Measurements from ENCODE around the gene CHSY1.

Gene CHSY1

DNA sequence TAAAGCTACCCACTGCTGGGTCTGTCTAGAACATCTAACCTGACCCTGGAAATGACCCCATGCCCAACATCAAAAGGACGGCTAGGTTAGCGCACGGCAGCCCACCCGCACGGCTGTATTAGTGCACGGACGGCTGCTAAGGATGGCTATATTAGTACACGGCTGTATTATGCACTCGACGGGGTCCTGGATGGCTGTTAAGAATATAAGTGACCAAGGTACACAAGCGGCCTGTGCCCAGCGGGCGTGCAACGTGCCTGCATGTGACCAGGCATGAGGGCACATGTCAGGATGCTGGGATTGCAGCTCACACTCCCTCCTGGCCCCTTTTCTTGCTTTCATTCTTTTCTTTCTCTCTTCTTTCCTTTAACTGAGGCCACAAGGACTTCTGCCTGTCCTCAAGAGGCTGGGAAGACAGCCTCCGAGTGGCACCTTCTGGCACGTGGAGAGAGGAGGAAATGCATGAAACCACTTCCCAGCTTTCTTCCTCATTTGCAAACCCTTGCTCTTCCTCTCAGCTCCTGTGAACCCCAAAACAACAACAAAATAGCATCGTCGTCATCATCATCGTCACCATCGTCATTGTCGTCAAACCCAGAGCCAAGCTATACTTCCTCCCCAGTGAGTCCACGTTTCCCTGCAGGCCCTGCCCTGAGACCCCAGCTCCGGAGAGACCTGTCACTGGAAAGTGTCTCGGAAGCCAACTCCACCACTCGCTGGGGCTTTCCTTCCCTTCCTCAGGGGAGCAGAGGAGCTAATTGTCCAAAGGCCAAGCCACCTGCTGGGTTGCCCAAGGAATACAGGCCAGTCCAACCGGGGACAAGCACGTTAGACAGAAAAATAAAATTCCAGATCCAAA, 101.8 kb downstream of the CHSY1 start:
- no peak for DNase-seq

DNA sequence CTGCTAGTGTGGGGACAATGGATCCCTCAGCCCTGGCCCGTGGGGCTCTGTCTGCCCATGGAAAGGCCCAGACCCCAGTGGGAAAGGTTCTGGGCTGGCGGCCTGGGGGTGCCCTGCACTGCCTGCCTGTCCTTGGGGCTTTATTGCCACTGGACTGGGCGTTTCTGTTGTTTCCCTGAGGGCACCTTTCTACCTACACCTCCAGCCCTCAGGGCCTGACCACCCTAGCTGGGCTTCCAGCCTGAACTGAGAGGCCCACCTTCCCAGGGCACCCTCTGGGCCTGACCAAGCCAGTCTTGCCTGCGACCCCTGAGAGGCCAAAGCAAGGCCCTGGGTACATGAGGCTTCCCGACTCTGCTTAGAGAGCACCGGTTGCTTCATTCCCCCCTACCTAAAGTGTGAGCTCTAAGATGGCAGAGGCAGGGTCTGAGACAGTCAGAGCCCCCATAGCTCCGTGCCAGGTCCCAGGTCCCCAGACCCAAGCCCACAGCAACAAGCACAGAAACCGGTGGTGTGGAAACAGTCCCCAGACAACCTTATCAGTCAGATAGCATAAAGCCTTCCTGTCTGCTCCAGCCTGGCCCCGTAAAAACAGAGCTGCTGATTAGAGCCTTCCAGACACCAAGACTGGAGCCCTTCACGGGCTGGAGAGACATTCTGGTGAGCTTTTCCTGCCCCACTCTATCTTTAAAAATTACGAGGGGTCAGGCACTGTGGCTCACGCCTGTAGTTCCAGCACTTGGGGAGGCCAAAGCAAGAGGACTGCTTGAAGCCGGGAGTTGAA, 102.8 kb downstream of the CHSY1 start:
- no peak for DNase-seq

DNA sequence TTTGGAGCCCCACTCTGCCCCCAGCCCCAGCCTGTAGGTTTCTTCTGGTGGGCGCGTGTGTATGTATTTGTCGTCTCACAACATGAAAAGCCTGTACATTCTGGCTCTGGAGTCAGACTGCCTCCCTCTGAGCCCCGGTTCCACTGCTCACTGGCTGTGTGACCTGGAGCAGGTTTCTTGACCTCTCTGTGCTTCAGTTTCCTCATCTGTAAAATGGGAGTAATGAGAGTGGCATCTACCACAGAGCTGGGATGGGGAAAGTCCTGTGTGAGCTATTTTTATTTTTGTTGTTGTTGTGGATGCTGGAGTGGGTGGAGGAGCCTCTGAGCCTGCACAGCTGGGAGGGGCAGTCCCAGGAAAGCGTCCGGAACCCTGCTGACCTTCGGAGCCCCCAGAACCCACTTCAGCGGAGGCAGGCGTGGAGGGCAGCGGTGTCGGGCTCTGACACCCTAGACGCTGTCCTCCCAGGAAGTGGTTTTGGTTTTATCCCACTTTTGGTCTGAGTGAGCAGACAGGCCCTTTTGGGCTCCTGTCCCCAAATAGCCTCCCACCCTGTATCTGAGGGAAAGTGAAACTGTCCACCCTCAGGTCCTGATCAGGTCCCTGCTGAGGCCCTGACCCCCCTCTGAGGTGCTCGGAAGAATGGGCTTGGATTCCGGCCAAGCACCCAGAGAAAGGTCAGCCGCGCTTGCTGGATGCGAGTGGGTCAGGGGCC, 103.5 kb downstream of the CHSY1 start:
- DNase-seq: no peak

DNA sequence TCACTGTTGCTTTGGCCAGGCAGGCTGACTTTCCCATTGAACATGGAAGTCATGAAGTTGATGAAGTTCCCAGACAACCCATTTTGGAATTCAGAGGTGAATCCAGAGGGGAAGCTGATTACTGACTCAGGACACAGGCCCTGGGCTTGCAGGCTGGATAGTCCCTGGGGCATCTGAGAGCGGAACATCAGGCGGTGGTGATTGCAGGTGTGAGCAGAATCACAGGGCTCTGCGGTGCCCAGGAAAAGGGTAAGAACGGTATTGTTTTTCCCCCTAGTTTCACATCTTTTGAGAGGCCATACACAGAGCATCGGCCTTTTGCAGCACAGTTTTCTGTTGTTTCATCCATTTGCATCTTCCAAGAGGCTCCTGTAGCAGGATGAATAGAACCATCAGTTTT, 104.7 kb downstream of the CHSY1 start:
- no peak for DNase-seq

DNA sequence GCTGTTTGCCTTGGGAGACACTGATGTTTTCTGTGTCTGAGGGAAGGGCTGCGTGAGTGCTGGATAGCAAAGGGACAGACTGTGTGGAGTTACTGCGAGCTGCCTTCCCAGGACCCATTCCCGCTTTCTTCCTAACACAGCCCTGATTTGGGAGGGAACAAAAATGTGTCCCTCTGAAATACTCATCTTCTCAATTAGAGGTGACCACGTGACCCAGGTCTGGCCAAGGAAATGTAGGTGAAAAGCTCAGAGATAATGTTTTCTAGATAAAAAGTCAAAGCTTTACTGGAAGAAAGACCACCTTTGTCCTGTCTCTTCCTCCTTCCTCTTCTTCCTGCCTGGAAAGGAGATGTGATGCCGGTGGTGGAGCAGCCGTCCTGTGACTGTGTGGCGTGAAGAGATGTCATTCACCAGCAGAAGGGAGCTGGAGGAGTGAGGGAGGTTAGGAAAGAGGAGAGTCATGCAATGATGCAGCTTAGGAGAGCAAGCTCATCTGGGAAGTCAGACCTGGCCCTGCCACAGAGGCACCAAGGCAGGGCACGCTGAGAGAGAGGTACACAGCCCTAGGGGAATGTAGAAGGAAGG, 105.6 kb downstream of the CHSY1 start:
- no peak for DNase-seq

DNA sequence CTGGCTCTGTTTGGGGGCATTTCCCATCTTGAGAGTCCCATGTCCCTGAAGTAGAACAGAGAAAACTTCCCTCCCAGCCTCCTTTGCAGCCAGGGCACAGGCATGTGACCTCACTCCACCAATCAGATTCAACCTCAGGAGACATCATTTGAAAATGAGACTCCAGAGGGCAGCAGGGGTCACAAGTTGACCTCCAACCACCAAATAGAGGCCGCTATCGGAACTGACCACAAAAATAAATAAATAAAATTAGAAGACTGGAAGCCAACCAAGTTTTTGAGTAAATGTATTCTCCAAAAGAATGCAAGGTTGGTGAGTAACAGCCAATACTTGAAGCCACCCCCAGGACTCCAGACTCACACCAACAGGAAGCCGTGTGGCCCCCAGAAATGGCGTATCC, 106.5 kb downstream of the CHSY1 start:
- DNase-seq: no peak

DNA sequence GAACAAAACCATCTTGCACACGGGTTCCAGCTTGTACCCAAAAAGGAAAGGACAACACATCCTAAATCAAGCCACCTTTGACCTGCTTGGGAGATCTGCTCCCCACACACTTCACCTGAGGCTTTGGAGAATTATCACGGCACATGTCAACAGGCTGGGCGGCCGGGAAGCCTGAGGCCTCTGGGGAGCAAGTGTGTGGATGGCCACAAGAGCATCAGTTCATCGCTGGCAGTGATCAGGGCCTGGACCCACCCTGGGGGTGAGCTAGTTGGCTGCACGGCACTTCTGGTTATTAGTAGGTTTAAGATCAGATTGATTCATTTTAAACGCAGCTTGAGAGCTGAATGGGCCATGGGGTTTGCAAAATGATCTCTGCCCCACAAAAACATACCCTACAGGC, 108.5 kb downstream of the CHSY1 start:
- DNase-seq: no peak

GRCh38 chr15:101142711-101143110, 109.1 kb downstream of the CHSY1 start:
- DNase-seq: no peak

DNA sequence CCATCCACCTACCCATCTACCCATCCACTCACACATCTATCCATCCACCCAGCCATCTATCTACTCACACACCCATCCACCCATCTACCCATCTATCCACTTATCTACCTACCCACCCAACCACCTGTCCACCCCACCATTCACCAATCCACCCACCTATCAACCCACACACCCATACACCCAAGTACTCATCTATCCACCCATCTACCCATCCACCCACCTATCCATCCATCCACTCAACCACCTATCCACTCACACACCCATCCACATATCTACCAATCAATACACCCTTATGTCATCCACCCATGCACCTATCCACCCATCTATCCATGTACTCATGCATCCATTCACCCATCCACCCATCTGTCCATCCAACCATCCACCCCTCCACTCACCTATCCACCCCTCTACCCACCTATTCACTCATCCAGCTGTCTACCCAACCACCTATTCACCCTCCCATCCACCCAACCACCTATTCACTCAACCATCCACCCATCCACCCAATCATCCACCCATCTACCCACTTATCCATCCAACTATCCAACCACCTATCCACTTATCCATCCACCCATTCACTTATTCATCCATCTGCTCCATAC, 109.8 kb downstream of the CHSY1 start:
- DNase-seq: no peak

DNA sequence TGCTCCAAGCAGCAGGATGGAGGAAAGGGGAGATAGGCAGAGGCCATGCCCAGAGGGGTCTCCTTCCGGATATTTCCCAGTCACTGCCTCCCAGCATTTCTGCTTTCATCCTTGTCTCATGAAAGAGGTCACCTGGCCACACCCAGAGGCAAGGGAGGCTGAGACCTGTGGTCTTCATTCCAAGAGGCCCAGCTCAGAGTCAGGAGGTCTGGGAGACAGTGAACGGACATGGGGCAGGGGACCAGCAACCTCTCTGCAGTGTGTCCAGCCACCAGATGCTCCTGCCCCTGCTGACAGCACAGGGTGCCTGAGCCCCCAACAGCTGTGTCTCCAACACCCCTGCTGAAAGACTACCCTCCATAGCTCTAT, 111.2 kb downstream of the CHSY1 start:
- DNase-seq: no peak

DNA sequence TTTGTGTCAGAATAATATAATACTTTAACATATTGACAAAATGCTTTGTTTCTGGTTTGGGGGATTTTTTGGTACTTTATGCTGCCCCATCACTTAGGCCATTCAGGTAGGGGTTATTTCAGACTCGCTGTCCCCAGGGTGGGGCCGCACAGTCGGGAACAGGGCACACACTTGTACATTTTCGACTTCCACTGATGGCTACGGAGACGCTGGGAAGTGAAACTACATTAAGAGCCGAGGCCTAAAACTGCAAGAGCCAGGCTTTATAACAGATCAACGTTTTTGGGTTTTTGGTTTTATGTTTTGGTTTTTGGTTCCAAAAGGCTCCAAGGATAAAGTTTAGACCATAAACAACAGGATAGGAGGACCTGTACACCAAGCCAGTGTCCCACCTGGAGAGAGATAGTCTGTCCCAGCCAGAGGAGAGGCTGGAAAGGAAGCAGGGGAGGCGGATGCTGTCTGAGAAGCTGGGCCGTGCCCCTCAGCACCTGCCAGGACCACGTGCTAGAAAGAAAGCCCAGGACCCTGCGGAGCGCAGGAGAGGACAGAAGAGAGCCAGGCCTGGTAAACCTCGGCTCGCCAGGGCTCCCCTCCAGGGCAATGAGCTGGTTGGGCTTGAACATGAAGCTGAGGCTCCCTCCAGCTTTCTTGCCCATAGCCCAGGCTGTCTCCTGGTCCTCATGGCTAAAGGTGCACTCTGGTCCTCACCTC, 111.7 kb downstream of the CHSY1 start:
- no peak for DNase-seq

- DNase-seq: no peak
These were observed 112.7 kb downstream of the CHSY1 start for GRCh38 chr15:101138913-101139880.

DNA sequence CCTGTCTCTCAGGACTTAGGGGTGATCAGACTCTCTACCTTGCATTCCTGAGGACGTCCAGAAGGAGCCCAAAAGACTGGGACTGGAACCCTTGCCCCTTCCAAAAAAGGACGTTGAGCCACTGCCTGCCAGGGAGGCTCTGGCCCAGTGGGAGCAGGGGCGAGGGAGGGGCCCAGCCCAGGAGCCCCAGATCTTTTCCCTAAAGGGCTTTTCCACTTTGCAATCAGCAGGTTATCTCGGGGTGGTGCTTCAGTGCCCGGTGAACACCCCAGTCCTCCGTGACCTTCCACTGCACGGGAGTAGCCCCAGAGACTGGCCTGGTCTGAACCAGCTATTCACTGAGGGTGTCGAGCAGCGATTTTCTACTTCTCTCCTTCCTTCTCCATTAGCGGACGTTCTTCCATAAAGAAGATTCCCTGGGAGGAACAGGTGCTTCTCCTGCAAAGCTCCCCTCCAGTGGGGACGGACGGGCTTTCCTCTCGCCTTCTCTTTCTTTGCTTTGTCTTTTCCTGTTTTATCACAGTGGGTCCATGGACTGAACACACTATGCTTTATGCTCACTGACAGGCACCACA, 113.7 kb downstream of the CHSY1 start:
- DNase-seq: no peak

- no peak for DNase-seq
These were observed 114.4 kb downstream of the CHSY1 start for GRCh38 chr15:101137312-101137940.

DNA sequence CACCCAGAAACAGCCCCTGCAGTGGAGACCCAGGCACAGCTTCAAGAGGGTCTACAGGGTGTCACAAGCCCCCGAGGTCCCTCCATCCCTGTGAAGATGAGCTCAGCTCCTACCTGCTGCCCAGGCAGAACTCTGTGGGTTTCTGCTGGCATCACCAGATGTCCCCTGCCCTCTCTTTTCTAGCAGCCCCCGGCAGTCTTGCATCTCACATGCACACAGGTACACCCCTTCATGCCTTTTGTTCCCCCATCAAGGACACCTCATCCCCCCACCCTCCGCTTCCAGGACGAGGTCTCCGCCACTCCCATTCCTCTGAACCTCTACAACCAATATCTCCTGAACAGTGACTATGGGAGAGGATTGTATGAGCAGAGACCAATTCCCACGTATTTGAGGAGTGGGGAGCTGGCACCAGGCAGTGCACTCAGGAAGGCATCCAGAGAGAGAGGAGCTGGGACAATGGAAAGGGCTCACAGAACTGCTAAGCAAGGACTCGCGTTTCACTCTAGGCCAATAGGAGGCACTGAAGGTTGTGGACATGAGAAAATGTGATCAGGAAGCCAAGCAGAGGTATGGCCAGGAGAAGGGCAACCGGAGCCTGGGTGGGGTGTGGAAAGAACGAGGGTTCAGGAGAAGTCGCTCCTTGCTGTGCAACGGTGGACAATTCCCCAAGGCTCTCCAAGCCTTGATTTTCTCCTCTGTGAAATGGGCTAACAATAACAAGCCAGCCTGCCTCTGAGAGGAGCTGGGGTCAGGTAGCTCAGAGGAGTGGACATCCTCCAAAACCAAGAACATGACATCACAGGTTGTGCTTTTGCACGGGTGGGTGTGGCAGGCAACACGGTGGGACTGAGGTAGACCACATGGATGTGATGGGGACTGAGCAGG, 115.2 kb downstream of the CHSY1 start:
- DNase-seq: no peak

DNA sequence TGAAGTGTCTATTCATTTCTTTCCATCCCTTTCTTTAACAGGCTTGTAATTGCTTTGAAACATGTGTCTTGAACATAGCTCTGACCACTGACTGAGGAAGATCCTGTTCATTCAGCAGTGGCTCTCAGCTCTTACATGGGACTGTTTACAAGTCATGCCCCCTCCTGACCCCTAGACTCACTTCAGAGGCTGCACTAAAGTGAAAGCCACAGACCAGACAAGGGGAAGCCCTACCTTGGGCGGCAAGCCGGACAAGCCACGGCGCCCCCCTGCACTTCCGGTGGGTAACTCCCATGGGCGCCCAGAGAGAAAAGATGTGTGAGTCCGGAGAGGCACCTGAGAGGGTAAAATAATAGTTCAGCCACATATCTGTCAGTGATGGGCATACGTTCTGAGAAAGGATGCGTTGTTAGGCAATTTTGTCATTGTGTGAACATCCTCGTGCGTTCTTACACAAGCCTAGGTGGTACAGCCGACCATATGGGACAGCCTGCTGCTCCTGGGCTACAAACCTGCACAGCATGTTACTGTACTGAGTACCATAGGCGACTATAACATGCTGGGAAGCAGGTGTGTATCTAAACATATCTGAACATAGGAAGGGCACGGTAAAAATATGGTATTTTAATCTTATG, 116.2 kb downstream of the CHSY1 start:
- no peak for DNase-seq

DNA sequence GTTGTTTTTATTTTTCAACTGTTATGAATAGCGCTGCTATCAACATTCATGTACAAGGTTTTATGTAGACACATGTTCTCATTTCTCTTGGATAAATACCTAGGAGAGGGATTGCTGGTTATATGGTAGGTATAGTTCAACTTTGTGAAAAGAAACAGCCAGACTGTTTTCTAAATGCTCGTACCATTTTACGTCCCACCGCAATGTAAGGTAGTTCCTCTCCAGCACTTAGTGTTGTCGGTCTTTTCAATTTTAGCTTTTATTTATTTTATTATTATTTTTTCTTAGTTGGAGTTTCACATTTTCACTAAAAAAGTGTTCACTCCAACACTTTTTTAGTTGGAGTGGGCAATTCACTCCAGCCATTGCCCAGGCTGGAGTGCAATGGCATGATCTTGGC, 117.1 kb downstream of the CHSY1 start:
- no peak for DNase-seq

DNA sequence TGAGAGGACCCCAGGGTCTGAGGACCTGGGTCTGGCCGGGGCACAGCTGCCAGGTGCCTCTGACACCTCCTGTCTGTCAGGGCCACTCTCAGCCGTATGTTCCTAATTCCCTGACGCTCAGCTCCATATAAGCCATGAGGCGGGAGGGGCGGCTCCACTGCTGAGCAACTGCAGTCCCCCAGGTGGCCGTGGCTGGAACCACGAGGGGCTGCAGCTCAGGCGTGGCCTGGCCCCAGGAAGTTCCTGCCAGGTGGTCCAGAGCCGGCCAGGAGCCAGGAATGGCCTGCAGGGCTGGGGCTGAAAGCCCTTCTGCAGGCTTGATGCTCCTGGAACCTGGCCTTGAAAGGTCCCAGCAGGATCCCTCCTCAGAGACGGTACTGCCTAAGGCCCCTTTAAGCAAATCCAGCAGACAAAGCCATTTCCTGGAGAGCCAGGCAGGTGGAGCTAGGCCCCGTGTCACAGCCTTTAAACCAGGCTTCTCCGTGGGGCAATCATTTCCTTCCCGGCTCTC, 118.0 kb downstream of the CHSY1 start:
- DNase-seq: no peak

GRCh38 chr15:101133181-101133460, 118.7 kb downstream of the CHSY1 start:
- no peak for DNase-seq

All from stimulated activated naive CD4-positive, alpha-beta T cell (primary cell).